GM21737 (cell line): ENCODE measurements around the gene PRAC2.
"Not testable (repeated sequence)": the region's sequence is repeated elsewhere in the genome, so short reads cannot be mapped to it uniquely, and the experiment has no call there.

Experiments used
- ATAC-seq: cut with Tn5 transposase; IDR thresholded peaks from one replicate; pipeline ENCODE4 v1.9.1; 2021; ENCODE audit warnings: mild to moderate bottlenecking, moderate library complexity; ENCODE audit not compliant: unreplicated experiment

PRAC2 gene

GRCh38 chr17:48722915-48723422 is at the start of gene PRAC2:
Gene PRAC2, plus strand, starts transcription at chr17:48723185. Its CDS starts 1,226 bp downstream, at chr17:48724411.
- ATAC-seq, result no peak

- ATAC-seq, result no peak
These were observed 45.9 kb upstream of the PRAC2 start for GRCh38 chr17:48676963-48677558.

- ATAC-seq, result no peak
These were observed 44.6 kb upstream of the PRAC2 start for GRCh38 chr17:48678141-48678971.

GRCh38 chr17:48679385-48680096 is 43.4 kb upstream of the PRAC2 start:
- no peak for ATAC-seq

GRCh38 chr17:48681609-48682008 is 41.4 kb upstream of the PRAC2 start:
- no peak for ATAC-seq

GRCh38 chr17:48690655-48691054 is 32.3 kb upstream of the PRAC2 start:
- ATAC-seq, result no peak

GRCh38 chr17:48692049-48692448 is 30.9 kb upstream of the PRAC2 start:
- ATAC-seq, result no peak

GRCh38 chr17:48693178-48693577 is 29.8 kb upstream of the PRAC2 start:
- no peak for ATAC-seq

- ATAC-seq, result no peak
These were observed 21.0 kb upstream of the PRAC2 start for GRCh38 chr17:48701864-48702532.

GRCh38 chr17:48704361-48705248 is 18.4 kb upstream of the PRAC2 start:
- ATAC-seq, result no peak

- no peak for ATAC-seq
These were observed 11.9 kb upstream of the PRAC2 start for GRCh38 chr17:48711128-48711527.

- no peak for ATAC-seq
These were observed 7.2 kb upstream of the PRAC2 start for GRCh38 chr17:48715496-48716399.

GRCh38 chr17:48716549-48716948 is 6.4 kb upstream of the PRAC2 start:
- ATAC-seq, result not testable (repeated sequence)

GRCh38 chr17:48717367-48718226 is 5.4 kb upstream of the PRAC2 start:
- no peak for ATAC-seq

- ATAC-seq, result no peak
These were observed 4.7 kb upstream of the PRAC2 start for GRCh38 chr17:48718227-48718760.

- ATAC-seq, result no peak
These were observed 4.0 kb upstream of the PRAC2 start for GRCh38 chr17:48718761-48719641.
